NB4 (cell line): Measurements from ENCODE around the gene GRB2.

Source experiments
- MAX ChIP-seq: IDR thresholded peaks from 2 replicates; pipeline ENCODE4 v1.6.1; 2011; ENCODE audit warnings: low read depth, low read length
- MYC ChIP-seq: IDR thresholded peaks from 2 replicates; pipeline ENCODE4 v1.6.1; 2011; ENCODE audit warnings: low read depth, low read length
- POLR2A ChIP-seq: IDR thresholded peaks from 2 replicates; pipeline ENCODE4 v1.6.1; 2011; ENCODE audit warnings: mild to moderate bottlenecking; ENCODE audit not compliant: insufficient read length; ENCODE audit errors: extremely low read depth
- TF ChIP-seq, protein P1 (sequence below): IDR thresholded peaks from one replicate; pipeline ENCODE4 v1.5.1; 2012; ENCODE audit warnings: low read depth, low read length

DNA sequence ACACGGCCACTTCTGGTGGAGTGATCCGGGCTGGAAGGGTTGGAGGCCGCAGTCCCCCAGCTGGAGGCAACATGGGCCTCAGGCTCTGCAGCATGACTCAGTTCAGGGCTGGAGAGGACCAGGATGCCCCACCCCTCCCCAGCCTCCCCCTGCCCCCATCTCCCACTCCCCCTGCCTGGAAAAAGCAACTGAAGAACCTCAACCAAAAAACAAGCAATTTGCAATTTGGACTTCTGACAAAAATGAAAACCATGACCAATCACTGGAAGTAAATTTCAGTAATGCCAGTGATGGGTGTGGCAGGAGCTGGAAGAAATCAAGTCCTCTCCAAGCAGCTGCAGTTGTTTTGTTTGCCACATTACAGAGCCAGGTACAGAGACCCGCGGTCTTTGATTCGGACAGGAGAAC lies 127.8 kb downstream of the GRB2 start:
- TF ChIP-seq, protein P1, sequence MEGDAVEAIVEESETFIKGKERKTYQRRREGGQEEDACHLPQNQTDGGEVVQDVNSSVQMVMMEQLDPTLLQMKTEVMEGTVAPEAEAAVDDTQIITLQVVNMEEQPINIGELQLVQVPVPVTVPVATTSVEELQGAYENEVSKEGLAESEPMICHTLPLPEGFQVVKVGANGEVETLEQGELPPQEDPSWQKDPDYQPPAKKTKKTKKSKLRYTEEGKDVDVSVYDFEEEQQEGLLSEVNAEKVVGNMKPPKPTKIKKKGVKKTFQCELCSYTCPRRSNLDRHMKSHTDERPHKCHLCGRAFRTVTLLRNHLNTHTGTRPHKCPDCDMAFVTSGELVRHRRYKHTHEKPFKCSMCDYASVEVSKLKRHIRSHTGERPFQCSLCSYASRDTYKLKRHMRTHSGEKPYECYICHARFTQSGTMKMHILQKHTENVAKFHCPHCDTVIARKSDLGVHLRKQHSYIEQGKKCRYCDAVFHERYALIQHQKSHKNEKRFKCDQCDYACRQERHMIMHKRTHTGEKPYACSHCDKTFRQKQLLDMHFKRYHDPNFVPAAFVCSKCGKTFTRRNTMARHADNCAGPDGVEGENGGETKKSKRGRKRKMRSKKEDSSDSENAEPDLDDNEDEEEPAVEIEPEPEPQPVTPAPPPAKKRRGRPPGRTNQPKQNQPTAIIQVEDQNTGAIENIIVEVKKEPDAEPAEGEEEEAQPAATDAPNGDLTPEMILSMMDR: no peak
- TF ChIP-seq MYC: no peak
- TF ChIP-seq POLR2A: no peak
- no peak for TF ChIP-seq MAX
